PC-3 (cell line): Measurements from ENCODE around the gene KRTAP10-10.

Experiments
- EZH2 ChIP-seq: fragments of 300-600 bp; sonication (generic); IDR thresholded peaks from one replicate; pipeline ENCODE4 v1.6.1; 2017; ENCODE audit warnings: antibody characterized with exemption, mild to moderate bottlenecking, low read length; ENCODE audit not compliant: unreplicated experiment
- TF ChIP-seq, protein P1 (sequence below): fragments of 300-600 bp; sonication (generic); conservative IDR thresholded peaks from 2 replicates; pipeline ENCODE4 v1.5.1; 2017; ENCODE audit warnings: antibody characterized with exemption, low read depth, mild to moderate bottlenecking, low read length

DNA sequence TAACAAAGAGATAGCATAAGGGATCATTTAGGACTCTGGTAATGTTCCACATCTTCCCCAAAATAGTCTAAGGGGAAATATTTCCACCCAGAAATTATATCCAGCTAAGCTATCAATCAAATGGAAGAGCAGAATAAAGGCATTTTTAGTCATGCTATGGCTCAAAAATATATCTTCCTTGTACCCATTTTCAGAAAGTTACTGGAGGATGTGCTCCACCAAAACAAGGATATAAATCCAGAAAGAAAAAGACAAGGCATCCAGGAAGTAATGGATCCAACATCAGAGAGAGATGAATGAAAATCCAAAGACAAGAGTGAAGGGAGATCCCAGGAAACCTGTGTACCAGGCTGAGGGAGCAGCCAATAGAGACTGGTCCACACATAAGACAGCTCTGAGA, 28.0 kb upstream of the KRTAP10-10 start:
- TF ChIP-seq, protein P1, sequence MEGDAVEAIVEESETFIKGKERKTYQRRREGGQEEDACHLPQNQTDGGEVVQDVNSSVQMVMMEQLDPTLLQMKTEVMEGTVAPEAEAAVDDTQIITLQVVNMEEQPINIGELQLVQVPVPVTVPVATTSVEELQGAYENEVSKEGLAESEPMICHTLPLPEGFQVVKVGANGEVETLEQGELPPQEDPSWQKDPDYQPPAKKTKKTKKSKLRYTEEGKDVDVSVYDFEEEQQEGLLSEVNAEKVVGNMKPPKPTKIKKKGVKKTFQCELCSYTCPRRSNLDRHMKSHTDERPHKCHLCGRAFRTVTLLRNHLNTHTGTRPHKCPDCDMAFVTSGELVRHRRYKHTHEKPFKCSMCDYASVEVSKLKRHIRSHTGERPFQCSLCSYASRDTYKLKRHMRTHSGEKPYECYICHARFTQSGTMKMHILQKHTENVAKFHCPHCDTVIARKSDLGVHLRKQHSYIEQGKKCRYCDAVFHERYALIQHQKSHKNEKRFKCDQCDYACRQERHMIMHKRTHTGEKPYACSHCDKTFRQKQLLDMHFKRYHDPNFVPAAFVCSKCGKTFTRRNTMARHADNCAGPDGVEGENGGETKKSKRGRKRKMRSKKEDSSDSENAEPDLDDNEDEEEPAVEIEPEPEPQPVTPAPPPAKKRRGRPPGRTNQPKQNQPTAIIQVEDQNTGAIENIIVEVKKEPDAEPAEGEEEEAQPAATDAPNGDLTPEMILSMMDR, result no peak
- no peak for TF ChIP-seq EZH2
